Measurements from ENCODE around the gene NACAD. TPM values are rescaled to one million over a fixed set of nuclear protein-coding genes. Genes with fewer than 3 reads are reported as not detected.

NACAD gene, protein sequence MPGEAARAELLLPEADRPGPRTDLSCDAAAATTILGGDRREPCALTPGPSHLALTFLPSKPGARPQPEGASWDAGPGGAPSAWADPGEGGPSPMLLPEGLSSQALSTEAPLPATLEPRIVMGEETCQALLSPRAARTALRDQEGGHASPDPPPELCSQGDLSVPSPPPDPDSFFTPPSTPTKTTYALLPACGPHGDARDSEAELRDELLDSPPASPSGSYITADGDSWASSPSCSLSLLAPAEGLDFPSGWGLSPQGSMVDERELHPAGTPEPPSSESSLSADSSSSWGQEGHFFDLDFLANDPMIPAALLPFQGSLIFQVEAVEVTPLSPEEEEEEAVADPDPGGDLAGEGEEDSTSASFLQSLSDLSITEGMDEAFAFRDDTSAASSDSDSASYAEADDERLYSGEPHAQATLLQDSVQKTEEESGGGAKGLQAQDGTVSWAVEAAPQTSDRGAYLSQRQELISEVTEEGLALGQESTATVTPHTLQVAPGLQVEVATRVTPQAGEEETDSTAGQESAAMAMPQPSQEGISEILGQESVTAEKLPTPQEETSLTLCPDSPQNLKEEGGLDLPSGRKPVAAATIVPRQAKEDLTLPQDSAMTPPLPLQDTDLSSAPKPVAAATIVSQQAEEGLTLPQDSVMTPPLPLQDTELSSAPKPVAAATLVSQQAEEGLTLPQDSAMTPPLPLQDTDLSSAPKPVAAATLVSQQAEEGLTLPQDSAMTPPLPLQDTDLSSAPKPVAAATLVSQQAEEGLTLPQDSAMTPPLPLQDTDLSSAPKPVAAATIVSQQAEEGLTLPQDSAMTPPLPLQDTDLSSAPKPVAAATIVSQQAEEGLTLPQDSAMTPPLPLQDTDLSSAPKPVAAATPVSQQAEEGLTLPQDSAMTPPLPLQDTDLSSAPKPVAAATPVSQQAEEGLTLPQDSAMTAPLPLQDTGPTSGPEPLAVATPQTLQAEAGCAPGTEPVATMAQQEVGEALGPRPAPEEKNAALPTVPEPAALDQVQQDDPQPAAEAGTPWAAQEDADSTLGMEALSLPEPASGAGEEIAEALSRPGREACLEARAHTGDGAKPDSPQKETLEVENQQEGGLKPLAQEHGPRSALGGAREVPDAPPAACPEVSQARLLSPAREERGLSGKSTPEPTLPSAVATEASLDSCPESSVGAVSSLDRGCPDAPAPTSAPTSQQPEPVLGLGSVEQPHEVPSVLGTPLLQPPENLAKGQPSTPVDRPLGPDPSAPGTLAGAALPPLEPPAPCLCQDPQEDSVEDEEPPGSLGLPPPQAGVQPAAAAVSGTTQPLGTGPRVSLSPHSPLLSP (N-terminal part only)
- 10 to 100 TPM in 5 of 8 experiments, 1 to 10 TPM in 3; 2.9 to 19.8 (median 11.6) TPM for total RNA-seq

DNA sequence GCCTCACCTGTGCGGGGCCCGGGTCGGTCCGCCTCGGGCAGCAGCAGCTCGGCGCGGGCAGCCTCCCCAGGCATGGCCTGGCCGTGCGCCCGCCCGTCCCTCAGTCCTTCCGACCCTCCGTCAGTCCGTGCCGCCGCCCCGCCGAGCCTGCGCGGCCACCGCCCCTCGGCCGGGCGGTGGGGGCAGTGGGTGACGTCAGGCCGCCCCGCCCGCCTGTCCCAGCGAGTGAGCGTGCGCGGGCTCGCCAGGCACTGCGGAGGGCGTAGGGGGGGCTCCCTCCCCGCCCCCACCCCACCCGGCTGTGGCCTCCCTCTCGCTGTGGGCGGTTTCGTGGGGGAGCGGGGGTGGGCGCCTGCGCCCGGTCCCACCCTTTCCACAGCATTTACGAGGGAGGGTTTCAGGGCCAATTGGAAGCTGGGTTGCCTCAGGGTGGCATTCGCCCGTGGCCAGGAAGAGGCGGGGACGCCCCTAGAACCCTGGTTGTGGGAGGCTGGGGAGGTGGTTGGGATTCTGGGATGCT, at the start of gene NACAD:
TSS of gene NACAD (minus strand) at position 149 of the 520 bp plus-strand sequence. CDS start at position 74, 75 bp downstream.
- peak within 1 kb of the TSS; percentile 89 to 92 for H3K27ac ChIP-seq
- peaks cover 18 to 21% of the 10 kb centered on the region in 2 donors for H3K4me1 ChIP-seq (replicated peaks in 1 of 2)

DNA sequence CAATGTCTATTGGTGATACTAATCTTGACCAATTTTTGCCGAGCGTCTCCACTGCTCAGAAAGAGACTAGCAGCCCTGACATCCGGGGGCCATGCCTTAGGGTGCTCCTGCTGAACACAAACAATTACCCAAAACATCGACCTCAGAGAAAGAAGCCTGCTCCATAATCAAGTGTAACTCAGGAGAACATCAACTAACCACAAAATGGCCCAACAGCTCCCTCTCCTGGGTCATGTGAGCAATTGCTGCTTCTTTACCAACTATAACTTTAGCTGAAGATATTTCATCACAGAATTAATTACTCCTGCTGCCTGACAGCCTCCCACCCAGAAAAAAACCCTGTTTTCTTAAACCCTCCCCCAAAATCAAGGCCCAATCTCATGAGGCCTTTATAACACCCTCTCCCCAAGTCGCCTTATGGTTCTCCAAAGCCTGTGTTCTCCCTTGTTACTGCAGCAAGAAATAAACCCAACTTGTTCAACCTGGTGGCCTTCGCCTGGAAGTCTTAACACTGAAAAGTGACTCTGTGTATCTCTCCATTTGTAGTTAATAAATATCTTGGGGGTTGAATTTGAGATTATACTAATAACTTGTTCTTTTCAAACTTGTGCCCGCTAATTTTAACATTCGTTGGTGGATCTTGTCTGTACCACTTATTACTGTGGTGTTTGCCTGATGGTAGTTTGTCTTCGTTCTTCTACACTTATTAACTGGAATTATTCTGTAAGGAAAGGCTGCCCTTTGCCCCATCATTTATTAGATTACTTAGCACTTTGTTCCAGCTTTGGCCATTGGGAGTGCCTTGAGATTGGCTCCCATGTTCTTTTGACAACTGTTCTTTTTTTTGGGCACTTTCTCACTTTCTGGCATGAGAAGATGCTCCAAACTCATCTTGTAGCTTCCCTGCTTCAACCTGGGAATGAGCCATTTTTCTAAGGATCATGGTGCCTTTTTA, 47.6 kb upstream of the NACAD start:
- Histone ChIP-seq H3K27ac (no peak overlapping the region), H3K4me3 (no peak overlapping the region), H3K4me1 (replicated peaks in 1 of 2) (no peaks in the 10 kb centered on the region)
- in situ Hi-C loops (cut with MboI; ENCODE audit: low pct_unique_long_range_greater_than_20kb in 2 of 9, low sequenced_read_pairs in 9 of 9, unreplicated experiment in 9 of 9), result loop anchor here in 5 of 9 experiments (25.0 kb wide), 2 partner anchors 274 to 549 kb away; partner anchors contain the start of gene TMED4 (in 3 of the 5)
- 0 to 82% (median 42%) methylated on average over 2 to 8 of the region's 9 CpGs; no CpG with 5 or more reads in 1 of the 10 experiments for WGBS, 10 experiments
- peak; percentile 59 to 92 (median 82) for ATAC-seq (replicated peaks in 6 of 8)

More for the DNA sequence above, at the start of gene NACAD:
- in situ Hi-C loops (cut with MboI; ENCODE audit: low pct_unique_long_range_greater_than_20kb in 2 of 9, low sequenced_read_pairs in 9 of 9, unreplicated experiment in 9 of 9), result no loop called here
- H3K4me3 ChIP-seq, result peak within 1 kb of the TSS; percentile 59 to 91 (median 72)
- WGBS, 10 experiments, result no CpG with 5 or more reads among the region's 50 CpGs
- ATAC-seq (replicated peaks in 6 of 8), result peak in 5 of 8 experiments; percentile 71 to 84 (median 80)

DNA sequence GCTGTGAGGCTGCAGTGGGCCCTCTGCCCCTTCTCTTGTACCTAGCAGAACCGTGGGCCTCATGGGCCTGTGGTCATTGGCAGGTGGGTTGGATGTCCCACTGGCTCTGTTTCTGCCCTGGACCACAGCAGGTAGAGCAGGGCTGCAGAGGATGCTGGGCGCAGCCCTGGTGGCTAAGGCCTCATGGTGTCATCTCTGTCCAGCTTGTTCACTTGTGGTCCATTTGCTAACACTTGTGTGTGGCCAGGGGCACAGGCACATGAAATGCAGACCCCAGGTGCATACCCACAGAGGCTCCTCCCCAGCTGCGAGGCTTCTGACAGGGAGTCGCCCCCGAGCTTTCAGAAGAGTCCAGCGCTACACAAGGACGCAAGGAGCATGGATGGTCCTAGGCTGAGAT, 45.1 kb upstream of the NACAD start:
- H3K27ac ChIP-seq, result no peak overlapping the region
- 33 to 100% (median 90%) methylated on average over 1 to 5 of the region's 7 CpGs; no CpG with 5 or more reads in 4 of the 10 experiments for WGBS, 10 experiments
- ATAC-seq (replicated peaks in 6 of 8), result no peak
- in situ Hi-C loops (cut with MboI; ENCODE audit: low pct_unique_long_range_greater_than_20kb in 2 of 9, low sequenced_read_pairs in 9 of 9, unreplicated experiment in 9 of 9), result loop anchor here in 5 of 9 experiments (25.0 kb wide), 2 partner anchors 272 to 547 kb away; partner anchors contain the start of gene TMED4 (in 3 of the 5)
- H3K4me3 ChIP-seq, result no peak overlapping the region
- H3K4me1 ChIP-seq (replicated peaks in 1 of 2), result no peaks in the 10 kb centered on the region

DNA sequence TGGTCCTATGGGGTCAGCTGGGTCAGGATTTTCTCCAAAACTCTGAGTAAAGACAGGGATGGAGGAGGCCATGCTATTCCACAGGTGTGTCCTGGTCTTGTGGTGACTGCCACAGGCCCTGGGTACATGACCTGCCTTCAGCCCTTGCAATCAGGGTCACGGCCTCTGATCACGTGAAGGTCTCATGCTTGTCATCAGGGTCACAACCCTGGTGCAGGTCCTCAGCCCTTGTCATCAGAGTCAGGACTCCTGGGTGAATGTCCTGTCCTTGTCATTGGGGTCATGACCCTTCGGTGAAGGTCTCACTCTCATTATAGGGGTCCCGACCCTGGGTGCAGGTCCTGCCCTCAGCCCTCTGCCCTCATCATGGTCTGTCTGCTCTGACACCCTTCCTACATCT, 44.6 kb upstream of the NACAD start:
- Histone ChIP-seq H3K4me3 (no peak overlapping the region), H3K4me1 (replicated peaks in 1 of 2) (no peaks in the 10 kb centered on the region), H3K27ac (no peak overlapping the region)
- WGBS, 10 experiments, result 55 to 100% (median 90%) methylated on average over 1 to 2 of the region's 4 CpGs; no CpG with 5 or more reads in 6 of the 10 experiments
- in situ Hi-C loops (cut with MboI; ENCODE audit: low pct_unique_long_range_greater_than_20kb in 2 of 9, low sequenced_read_pairs in 9 of 9, unreplicated experiment in 9 of 9), result loop anchor here in 5 of 9 experiments (25.0 kb wide), 2 partner anchors 271 to 546 kb away; partner anchors contain the start of gene TMED4 (in 3 of the 5)
- ATAC-seq (replicated peaks in 6 of 8), result no peak

DNA sequence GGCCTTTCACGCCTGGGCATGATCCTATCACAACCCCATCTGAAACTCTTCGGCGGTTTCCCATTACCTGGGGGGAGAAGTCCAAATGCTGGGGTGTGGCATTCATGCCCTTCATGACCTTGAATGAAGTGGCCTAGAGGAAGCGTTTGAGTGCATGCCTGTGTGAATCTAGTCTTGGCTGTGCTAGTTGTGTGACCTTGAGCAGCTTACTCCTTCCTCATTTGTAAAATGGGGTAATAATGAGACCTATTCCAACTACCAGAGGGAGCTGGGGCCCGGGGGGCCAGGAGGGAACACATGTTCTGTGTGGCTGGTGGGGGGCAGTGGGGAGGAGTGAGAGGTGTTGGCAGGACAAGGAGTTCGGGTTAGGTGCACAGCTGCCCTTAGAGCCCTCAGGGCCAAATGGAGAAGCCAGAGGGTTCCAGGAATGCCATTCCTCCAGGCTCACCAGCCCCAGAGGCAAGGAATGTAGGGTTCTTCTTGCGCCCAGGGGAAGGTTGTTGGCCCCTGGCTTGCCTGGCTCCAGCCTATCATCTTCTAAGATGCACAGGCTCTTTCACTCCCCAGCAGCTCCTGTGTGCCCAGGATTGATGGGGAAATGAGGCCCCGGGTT, 44.0 kb upstream of the NACAD start:
- H3K4me3 ChIP-seq, result no peak overlapping the region
- no peak overlapping the region for H3K27ac ChIP-seq
- in situ Hi-C loops (cut with MboI; ENCODE audit: low pct_unique_long_range_greater_than_20kb in 2 of 9, low sequenced_read_pairs in 9 of 9, unreplicated experiment in 9 of 9), result loop anchor here in 5 of 9 experiments (25.0 kb wide), 2 partner anchors 271 to 546 kb away; partner anchors contain the start of gene TMED4 (in 3 of the 5)
- no peak for ATAC-seq (replicated peaks in 6 of 8)
- H3K4me1 ChIP-seq (replicated peaks in 1 of 2), result no peaks in the 10 kb centered on the region
- 72% methylated on average over 2 of the region's 8 CpGs; no CpG with 5 or more reads in 9 of the 10 experiments for WGBS, 10 experiments

DNA sequence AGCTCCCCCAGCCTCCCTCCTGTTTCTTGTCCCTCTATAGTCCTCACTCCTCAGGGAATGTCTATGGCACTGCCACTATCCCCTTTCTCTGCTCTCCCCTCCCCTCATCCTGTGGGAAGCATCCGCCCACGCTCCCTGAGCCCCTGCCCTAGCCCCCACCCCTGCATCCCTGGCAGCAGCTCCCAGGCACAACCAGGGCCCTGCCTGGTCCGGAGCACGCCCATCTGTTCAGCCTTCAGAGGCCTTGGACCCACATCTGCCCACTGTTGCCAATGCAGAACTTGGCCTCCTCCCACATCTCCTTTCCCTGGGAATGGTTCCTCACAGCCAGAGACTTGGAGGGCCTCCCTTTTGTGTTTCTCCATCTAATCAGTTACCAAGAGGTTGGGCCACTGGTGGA, 43.1 kb upstream of the NACAD start:
- peaks cover 0 to 3% of the 10 kb centered on the region in 2 donors for H3K4me1 ChIP-seq (replicated peaks in 1 of 2)
- WGBS, 10 experiments, result no CpG with 5 or more reads among the region's 4 CpGs
- H3K27ac ChIP-seq, result no peak overlapping the region
- ATAC-seq (replicated peaks in 6 of 8), result no peak
- H3K4me3 ChIP-seq, result no peak overlapping the region
- in situ Hi-C loops (cut with MboI; ENCODE audit: low pct_unique_long_range_greater_than_20kb in 2 of 9, low sequenced_read_pairs in 9 of 9, unreplicated experiment in 9 of 9), result loop anchor here in 5 of 9 experiments (25.0 kb wide), 2 partner anchors 270 to 545 kb away; partner anchors contain the start of gene TMED4 (in 3 of the 5)

DNA sequence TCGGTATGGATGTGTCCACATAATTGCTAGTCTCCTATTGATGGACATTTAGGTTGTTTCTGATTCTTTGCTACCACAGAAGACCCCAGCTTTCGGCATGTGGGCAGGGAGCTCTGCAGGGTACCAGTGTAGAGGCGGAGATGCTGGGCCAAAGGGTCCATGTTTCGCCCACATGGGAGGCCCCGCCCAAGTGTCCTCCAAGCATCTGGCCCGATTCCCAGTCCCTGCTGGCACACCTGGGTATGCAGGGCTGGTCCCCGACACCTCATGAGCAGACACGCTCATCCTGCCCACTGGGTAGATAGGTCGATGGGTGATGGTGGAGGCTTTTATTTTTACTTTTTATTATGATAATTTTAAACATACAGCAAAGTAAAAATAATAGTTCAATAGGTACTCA, 42.1 kb upstream of the NACAD start:
- ATAC-seq (replicated peaks in 6 of 8), result no peak
- peaks cover 3 to 9% of the 10 kb centered on the region in 2 donors for H3K4me1 ChIP-seq (replicated peaks in 1 of 2)
- in situ Hi-C loops (cut with MboI; ENCODE audit: low pct_unique_long_range_greater_than_20kb in 2 of 9, low sequenced_read_pairs in 9 of 9, unreplicated experiment in 9 of 9), result loop anchor here in 5 of 9 experiments (25.0 kb wide), 2 partner anchors 269 to 544 kb away; partner anchors contain the start of gene TMED4 (in 3 of the 5)
- no peak overlapping the region for H3K4me3 ChIP-seq
- no peak overlapping the region for H3K27ac ChIP-seq
- 10 to 100% (median 76%) methylated on average over 1 to 8 of the region's 9 CpGs; no CpG with 5 or more reads in 3 of the 10 experiments for WGBS, 10 experiments

DNA sequence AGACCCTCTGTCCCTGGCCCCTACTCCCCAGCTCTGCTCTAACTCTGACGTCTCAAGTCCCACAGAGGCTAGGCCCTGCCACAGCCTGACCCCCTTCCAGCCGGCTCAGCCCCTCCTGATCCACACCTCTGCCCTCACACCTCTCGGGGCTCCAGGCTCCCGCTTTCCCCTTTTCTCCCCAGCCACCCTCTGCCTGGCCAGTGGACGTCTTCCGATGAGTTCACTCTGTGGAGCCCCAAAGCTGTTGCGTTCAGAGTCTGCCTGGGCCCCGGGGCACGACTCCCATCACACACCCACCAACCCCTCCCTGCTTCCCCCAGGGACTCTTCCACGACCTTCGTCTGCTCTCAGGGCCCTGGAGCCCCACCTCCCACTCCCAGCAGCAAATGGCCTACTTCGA, 41.1 kb upstream of the NACAD start:
- 40 to 92% (median 50%) methylated on average over 1 to 4 of the region's 12 CpGs; no CpG with 5 or more reads in 7 of the 10 experiments for WGBS, 10 experiments
- ATAC-seq (replicated peaks in 6 of 8), result no peak
- Histone ChIP-seq H3K4me3 (no peak overlapping the region), H3K4me1 (replicated peaks in 1 of 2) (peaks cover 3 to 9% of the 10 kb centered on the region in 2 donors), H3K27ac (no peak overlapping the region)
- in situ Hi-C loops (cut with MboI; ENCODE audit: low pct_unique_long_range_greater_than_20kb in 2 of 9, low sequenced_read_pairs in 9 of 9, unreplicated experiment in 9 of 9), result loop anchor here in 5 of 9 experiments (25.0 kb wide), 2 partner anchors 268 to 543 kb away; partner anchors contain the start of gene TMED4 (in 3 of the 5)

DNA sequence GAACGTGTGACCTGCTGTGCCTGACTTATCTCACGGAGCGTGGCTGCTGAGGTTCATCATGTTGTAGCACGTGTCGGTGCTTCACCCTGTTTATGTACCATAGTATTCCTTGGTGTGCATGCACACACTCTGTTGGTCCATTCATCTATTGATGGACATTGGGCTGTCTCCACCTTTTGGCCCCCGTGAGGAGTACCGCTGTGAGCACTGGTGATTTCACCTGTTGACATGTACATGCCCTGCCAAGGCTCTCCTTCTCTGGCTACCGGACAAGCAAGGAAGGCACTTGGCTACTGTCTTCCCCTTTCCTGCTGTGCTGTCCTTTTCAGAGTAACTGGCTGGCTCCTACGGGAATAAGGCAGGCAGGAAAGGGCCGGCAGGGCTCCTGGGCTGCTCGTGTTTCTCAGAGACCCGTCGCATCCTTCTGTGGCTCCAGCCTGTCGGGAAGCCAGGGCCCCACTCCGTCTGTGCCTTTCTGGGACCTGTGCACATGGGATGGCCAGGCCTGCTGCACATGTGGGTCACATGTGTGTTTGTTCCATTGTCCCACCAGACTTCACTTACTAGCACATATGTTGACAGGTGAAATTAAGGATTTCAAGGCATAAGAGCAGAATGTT, 40.5 kb upstream of the NACAD start:
- H3K27ac ChIP-seq, result no peak overlapping the region
- peaks cover 4 to 12% of the 10 kb centered on the region in 2 donors for H3K4me1 ChIP-seq (replicated peaks in 1 of 2)
- peak in 3 of 8 experiments; percentile 18 to 41 (median 26) for ATAC-seq (replicated peaks in 6 of 8)
- in situ Hi-C loops (cut with MboI; ENCODE audit: low pct_unique_long_range_greater_than_20kb in 2 of 9, low sequenced_read_pairs in 9 of 9, unreplicated experiment in 9 of 9), result loop anchor here in 5 of 9 experiments (25.0 kb wide), 2 partner anchors 267 to 542 kb away; partner anchors contain the start of gene TMED4 (in 3 of the 5)
- WGBS, 10 experiments, result 60 to 100% (median 87%) methylated on average over 2 to 9 of the region's 15 CpGs; no CpG with 5 or more reads in 1 of the 10 experiments
- H3K4me3 ChIP-seq, result no peak overlapping the region

DNA sequence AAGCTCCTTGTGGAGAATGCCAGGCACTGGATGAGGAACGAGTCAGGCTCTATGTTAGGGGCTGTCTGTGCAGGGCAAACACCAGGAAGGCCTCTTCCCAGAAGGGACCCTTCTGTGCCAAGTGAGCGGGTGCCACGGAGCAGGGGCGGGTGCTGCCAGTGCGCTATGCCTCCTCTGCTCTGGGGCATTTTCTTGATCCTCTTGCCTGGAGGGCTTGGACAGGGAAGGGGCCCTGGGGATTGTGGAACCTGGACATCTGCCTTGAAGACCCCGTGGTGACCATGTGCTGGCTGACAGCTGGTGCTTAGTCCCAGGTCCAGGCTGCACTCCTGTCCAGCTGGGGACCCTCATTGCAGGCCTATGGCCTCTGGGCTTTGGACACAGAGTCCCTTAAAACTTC, 38.2 kb upstream of the NACAD start:
- WGBS, 10 experiments, result 60 to 100% (median 70%) methylated on average over 1 to 4 of the region's 6 CpGs; no CpG with 5 or more reads in 5 of the 10 experiments
- in situ Hi-C loops (cut with MboI; ENCODE audit: low pct_unique_long_range_greater_than_20kb in 2 of 9, low sequenced_read_pairs in 9 of 9, unreplicated experiment in 9 of 9), result loop anchor here in 5 of 9 experiments (25.0 kb wide), 2 partner anchors 265 to 540 kb away; partner anchors contain the start of gene TMED4 (in 3 of the 5)
- peak in 1 of 8 experiments; percentile 17 for ATAC-seq (replicated peaks in 6 of 8)

More for the DNA sequence above, 38.2 kb upstream of the NACAD start:
- Histone ChIP-seq H3K4me3 (no peak overlapping the region), H3K27ac (no peak overlapping the region), H3K4me1 (replicated peaks in 1 of 2) (peaks cover 12 to 24% of the 10 kb centered on the region in 2 donors)

Measured in motor neuron (in vitro differentiated cells).